Tibial nerve (tissue), 4 donors: ENCODE data around the gene TRAK1. TPM values are rescaled to one million over a fixed set of nuclear protein-coding genes. Genes with fewer than 3 reads are reported as not detected.

Source experiments
- DNase-seq, 2 donors: peaks; one replicate each; pipeline ENCODE4 v3.0.0-alpha.2; 2019; ENCODE audit warnings: low spot score in 2 of 2
- H3K27ac ChIP-seq, 4 donors: fragments of 200-600 bp; sonication (generic) in 3 of 4; one replicate each; pipeline ENCODE4 v1.5.1; 2017 to 2019; ENCODE audit warnings: mild to moderate bottlenecking in 1 of 4
- H3K27me3 ChIP-seq, 2 donors: fragments of 200-600 bp; sonication (generic) in 1 of 2; one replicate each; pipeline versions ENCODE4 v1.5.1 to v1.6.0; 2017 to 2019
- H3K36me3 ChIP-seq, 3 donors: fragments of 200-600 bp; sonication (generic); one replicate each; pipeline ENCODE4 v1.5.1; 2018 to 2019
- H3K4me1 ChIP-seq, 4 donors: fragments of 200-600 bp; sonication (generic) in 3 of 4; one replicate each; pipeline ENCODE4 v1.5.1; 2017 to 2019
- H3K4me3 ChIP-seq, 4 donors: fragments of 200-600 bp; sonication (generic) in 3 of 4; one replicate each; pipeline ENCODE4 v1.5.1; 2017 to 2019; ENCODE audit warnings: mild to moderate bottlenecking in 1 of 4, moderate library complexity in 1 of 4
- H3K9me3 ChIP-seq, 4 donors: fragments of 200-600 bp; sonication (generic) in 3 of 4; one replicate each; pipeline ENCODE4 v1.5.1; 2017 to 2019
- CTCF ChIP-seq, 5 experiments: fragments of 200-600 bp in 3 of 5; fragments of 450-650 bp in 2 of 5; sonication (generic) in 3 of 5; IDR thresholded peaks; one replicate each; pipeline ENCODE4 v1.5.1; 2016 to 2019; ENCODE audit warnings: antibody characterized with exemption in 5 of 5, mild to moderate bottlenecking in 3 of 5, moderate library complexity in 2 of 5
- EP300 ChIP-seq, 2 donors: sonication (generic); formaldehyde crosslinking; IDR thresholded peaks; one replicate each; pipeline ENCODE4 v1.6.1; 2017; ENCODE audit warnings: antibody characterized with exemption in 2 of 2, mild to moderate bottlenecking in 1 of 2
- POLR2A ChIP-seq, 2 donors: fragments of 450-650 bp; IDR thresholded peaks; one replicate each; pipeline ENCODE4 v1.6.1; 2017; ENCODE audit warnings: antibody characterized with exemption in 2 of 2, mild to moderate bottlenecking in 2 of 2, moderate library complexity in 2 of 2
- WGBS, 2 donors: methylation state at CpG; one replicate each; pipeline ENCODE4 v1.1.5; 2018; 5-methylcytosine and 5-hydroxymethylcytosine counted together
- total RNA-seq, 4 donors: library from RNA; depleted of rRNA; stranded (reverse); fragments of >200 nt; gene quantifications; one replicate each; pipeline ENCODE4 v1.1.0, GENCODE V29; 2016

Gene TRAK1
- total RNA-seq, 4 donors from 2014 or later, result 28.6 to 68.1 (median 35.5) TPM

GRCh38 chr3:42050126-42050525, 41.0 kb upstream of the TRAK1 start:
- no peaks in the 10 kb centered on the region for H3K9me3 ChIP-seq
- WGBS, 2 donors, result 84 to 89% methylated on average over 6 of the region's 6 CpGs
- TF ChIP-seq POLR2A (IDR thresholded peaks at IDR 0.05) (no peak), CTCF (IDR thresholded peaks at IDR 0.05) (no peak), EP300 (IDR thresholded peaks at IDR 0.05) (no peak)
- H3K4me1 ChIP-seq, result peaks cover 3 to 61% (median 31%) of the 10 kb centered on the region in 4 donors
- no peaks in the 10 kb centered on the region for H3K36me3 ChIP-seq
- H3K27ac ChIP-seq, result peak overlapping the region in 2 of 4 donors; percentile 43 to 89
- H3K4me3 ChIP-seq, result no peak overlapping the region
- DNase-seq, result no peak
- no peaks in the 10 kb centered on the region for H3K27me3 ChIP-seq

- 57 to 63% methylated on average over 4 of the region's 4 CpGs for WGBS, 2 donors
- TF ChIP-seq POLR2A (IDR thresholded peaks at IDR 0.05) (no peak), EP300 (IDR thresholded peaks at IDR 0.05) (no peak), CTCF (IDR thresholded peaks at IDR 0.05) (no peak)
- no peaks in the 10 kb centered on the region for H3K9me3 ChIP-seq
- H3K4me3 ChIP-seq, result no peak overlapping the region
- no peaks in the 10 kb centered on the region for H3K36me3 ChIP-seq
- no peaks in the 10 kb centered on the region for H3K27me3 ChIP-seq
- peaks cover 3 to 55% (median 28%) of the 10 kb centered on the region in 4 donors for H3K4me1 ChIP-seq
- H3K27ac ChIP-seq, result peak overlapping the region; percentile 54 to 89 (median 76)
- DNase-seq, result no peak
Observed at GRCh38 chr3:42051384-42052131, 39.6 kb upstream of the TRAK1 start.

GRCh38 chr3:42052132-42052483, 39.0 kb upstream of the TRAK1 start:
- 59 to 67% methylated on average over 2 of the region's 2 CpGs for WGBS, 2 donors
- Histone ChIP-seq H3K4me1 (peaks cover 3 to 61% (median 28%) of the 10 kb centered on the region in 4 donors), H3K9me3 (no peaks in the 10 kb centered on the region), H3K27me3 (no peaks in the 10 kb centered on the region), H3K36me3 (no peaks in the 10 kb centered on the region), H3K4me3 (no peak overlapping the region), H3K27ac (peak overlapping the region; percentile 54 to 89 (median 76))
- DNase-seq, result no peak
- TF ChIP-seq CTCF (IDR thresholded peaks at IDR 0.05) (no peak), EP300 (IDR thresholded peaks at IDR 0.05) (no peak), POLR2A (IDR thresholded peaks at IDR 0.05) (no peak)

GRCh38 chr3:42052484-42053351, 38.4 kb upstream of the TRAK1 start:
- DNase-seq, result no peak
- 8 to 12% methylated on average over 10 of the region's 10 CpGs for WGBS, 2 donors

More at GRCh38 chr3:42052484-42053351, 38.4 kb upstream of the TRAK1 start:
- Histone ChIP-seq H3K4me1 (peaks cover 3 to 64% (median 28%) of the 10 kb centered on the region in 4 donors), H3K36me3 (no peaks in the 10 kb centered on the region), H3K27me3 (no peaks in the 10 kb centered on the region), H3K4me3 (peak overlapping the region in 1 of 4 donors; percentile 9), H3K27ac (peak overlapping the region; percentile 54 to 89 (median 76)), H3K9me3 (no peaks in the 10 kb centered on the region)
- peak in 1 of 2 donors; percentile 89 for TF ChIP-seq EP300 (IDR thresholded peaks at IDR 0.05)
- TF ChIP-seq CTCF (IDR thresholded peaks at IDR 0.05), result peak in 3 of 5 experiments; percentile 19 to 59 (median 53)
- TF ChIP-seq POLR2A (IDR thresholded peaks at IDR 0.05), result no peak
